Activated CD8-positive, alpha-beta memory T cell treated with anti-CD3 and anti-CD28 coated beads, Interleukin-2, amount 50 U/mL, for 24 hours (primary cell): Measurements from ENCODE around the gene HES7.
"Not testable (repeated sequence)": the region's sequence is repeated elsewhere in the genome, so short reads cannot be mapped to it uniquely, and the experiment has no call there.

ENCODE experiments used
- DNase-seq: peaks from one replicate; pipeline ENCODE4 v3.0.0-alpha.2; 2020; ENCODE audit errors: extremely low read depth

The HES7 gene

DNA sequence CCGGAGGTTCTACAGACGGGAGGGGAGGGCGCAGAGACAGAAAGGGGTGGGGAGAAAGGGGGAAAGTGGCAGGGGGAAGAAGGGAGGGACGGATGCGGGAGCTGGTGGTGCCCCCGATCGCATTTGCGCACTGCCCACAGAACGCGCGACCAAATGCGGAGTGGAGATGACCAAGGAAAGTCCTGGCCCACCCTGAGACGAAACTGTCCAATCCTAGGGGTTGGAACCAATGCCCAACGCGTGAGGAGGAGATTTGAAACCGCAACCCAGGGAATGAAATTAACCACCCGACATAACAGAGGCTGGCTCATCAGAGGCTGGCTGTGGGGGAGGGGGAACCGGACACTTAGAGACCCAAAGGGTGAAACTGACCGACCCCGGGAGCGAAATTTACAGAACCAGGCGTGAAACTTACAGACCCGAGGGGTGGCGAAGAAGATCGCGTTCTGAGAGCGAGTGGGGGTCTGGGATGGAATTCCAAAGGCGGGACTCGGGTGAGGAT is 1.4 kb downstream of the HES7 start:
- DNase-seq = no peak

DNA sequence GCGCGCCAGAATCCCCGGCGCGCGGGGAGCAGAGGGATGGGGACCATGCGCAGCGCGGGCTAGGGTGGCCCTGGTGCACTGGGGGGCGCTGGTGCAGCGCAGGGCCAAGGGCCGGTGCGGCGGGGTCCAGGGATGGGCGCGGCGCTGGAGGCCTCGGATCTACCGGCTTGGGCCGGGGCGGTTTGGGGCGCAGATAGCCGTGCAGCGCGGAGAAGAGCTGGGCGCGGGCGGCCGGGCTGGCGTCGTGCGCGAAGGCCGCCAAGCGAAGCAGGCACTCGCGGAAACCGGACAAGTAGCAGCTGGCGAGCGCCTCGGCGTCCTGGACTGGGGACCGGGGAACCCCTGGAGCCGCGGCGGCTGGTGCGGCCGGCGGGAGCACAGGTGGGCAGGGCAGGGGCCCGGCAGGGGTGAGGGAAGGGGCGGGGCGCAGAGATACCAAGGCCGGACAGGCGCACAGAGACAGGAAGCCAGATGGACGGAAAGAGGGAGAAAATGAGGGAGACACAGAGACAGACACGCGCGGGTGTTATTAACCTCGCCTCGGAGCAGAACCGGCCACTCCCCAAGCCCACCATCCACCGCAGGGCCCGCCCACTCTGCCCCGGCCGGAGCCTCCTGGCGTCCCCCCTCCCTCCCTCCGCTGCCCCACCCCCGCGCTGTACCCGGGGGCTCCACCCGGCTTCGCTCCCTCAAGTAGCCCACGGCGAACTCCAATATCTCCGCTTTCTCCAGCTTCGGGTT is 2.1 kb downstream of the HES7 start:
- DNase-seq = no peak

DNA sequence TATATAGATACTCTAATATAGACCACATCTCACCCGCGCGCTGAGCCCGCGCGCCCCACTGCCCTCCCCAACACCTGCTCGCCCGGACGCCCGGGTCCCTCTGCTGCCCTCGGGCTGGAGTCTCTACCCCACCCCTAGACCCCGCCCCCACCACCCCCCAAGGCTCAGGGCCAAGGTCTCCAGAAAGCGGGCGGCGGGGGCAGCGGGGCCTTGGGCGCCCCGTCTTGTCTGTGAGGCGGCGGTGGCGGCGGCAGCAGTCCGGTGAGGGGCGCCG is 2.6 kb downstream of the HES7 start:
- DNase-seq = no peak

DNA sequence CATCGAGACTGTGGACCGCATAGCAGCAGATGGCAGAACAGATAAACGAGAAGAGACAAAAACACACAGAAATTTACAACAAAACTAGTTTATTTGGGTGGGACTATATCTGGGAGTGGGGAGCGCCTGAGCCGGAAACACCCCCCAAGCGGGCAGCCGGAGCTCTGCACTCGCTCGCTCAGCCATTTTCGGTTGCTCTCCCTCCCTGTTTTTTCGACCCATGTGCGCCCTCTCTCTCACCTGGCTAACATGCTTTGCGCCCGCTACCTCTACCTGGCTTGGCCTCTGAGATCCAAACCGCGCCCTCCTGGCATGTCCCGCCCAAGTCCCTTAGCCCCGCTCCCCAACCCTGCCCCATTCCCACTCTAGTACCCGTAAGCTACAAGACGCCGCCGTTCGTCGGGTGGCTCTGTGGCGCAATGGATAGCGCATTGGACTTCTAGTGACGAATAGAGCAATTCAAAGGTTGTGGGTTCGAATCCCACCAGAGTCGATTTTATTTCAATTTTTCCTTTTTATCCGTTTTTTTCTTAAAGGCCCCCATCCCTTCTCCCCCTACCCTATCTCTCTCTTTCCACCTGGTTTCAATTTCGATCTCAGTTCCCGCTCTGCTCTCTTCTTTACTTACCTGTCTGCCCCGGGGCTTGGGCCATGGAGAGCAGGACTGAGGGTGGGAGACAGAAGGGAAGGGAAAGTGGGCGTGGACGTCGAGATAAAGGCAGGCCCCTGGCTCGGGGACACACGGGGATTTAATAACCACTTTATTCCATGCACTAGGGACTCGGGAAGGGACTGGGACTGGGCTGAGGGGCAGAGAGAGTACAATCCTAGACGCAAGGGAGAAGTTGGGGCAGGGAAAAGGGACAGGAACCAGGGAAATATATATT is 3.1 kb downstream of the HES7 start:
- DNase-seq = peak; percentile 50

DNA sequence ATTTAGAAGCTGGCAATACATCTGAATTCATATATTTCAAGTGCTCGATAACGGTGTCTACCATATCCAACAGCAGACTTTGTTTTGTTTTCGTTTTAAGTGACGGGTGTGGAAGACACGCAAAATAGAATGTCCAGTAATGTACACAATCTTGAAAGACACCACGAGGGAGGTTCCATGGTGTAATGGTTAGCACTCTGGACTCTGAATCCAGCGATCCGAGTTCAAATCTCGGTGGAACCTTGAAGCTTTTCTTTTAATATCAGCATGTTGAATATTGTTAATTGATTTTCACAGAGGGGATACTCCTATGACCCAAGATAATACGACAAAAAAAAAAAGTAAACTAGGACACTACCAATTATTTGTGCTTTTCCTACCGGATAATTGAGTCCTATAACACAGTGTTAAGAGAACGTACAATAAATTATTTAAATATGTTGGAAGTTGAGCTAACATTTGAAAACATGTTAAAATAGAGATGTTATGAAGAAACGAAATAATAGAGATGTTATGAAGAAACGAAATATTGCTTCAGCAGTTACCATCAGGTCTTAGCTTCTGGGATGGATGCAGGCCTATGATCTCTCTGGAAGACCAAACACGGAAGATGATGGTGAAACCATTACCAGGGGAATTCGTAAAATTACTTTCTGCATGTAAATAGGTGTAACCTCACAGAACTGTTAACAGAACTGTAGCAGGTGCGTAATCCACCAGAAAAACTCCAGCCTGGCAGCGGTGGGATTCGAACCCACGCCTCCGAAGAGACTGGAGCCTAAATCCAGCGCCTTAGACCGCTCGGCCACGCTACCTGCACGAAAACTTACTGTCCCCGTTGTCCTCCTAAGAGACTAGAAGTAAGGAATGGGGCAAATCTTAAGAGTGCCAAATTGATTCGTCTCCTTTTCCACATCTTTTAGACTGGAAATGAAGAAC is 4.1 kb downstream of the HES7 start:
- DNase-seq = peak; percentile 86

DNA sequence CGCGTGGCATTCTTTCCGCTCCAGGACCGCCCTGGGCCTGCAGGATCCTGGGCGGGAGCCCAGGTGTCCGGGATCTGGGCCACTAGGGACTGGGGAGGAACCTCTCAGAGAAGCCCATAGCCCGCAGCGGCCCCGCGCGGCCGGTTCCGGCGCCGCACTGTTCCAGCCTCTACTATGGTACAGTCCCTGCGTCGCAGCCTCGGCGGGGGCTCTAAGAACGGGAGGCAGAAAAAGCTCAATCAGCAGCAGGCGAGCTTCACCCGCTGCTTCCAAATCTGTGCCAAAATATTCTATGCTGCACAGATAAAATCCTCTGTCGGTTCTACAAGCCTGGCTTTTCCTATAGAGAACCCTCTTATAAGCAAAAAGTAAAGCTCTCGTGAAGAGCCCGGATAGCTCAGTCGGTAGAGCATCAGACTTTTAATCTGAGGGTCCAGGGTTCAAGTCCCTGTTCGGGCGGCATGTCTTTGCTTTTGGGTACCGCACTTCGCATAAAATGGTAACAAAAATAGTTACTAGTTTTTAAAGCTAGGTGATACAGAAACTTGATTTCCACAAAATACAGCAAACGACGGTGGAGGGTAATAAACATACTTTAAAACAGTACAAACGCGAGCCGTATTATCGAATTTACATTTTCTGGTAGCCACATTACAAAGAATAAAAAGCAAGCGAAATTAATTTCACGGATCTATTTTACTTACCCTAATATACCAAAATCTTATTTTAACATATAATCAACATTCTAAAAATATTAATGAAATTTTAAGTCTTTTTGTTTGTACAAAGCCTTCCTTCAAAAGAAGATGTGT is 4.9 kb downstream of the HES7 start:
- peak; percentile 65 for DNase-seq

DNA sequence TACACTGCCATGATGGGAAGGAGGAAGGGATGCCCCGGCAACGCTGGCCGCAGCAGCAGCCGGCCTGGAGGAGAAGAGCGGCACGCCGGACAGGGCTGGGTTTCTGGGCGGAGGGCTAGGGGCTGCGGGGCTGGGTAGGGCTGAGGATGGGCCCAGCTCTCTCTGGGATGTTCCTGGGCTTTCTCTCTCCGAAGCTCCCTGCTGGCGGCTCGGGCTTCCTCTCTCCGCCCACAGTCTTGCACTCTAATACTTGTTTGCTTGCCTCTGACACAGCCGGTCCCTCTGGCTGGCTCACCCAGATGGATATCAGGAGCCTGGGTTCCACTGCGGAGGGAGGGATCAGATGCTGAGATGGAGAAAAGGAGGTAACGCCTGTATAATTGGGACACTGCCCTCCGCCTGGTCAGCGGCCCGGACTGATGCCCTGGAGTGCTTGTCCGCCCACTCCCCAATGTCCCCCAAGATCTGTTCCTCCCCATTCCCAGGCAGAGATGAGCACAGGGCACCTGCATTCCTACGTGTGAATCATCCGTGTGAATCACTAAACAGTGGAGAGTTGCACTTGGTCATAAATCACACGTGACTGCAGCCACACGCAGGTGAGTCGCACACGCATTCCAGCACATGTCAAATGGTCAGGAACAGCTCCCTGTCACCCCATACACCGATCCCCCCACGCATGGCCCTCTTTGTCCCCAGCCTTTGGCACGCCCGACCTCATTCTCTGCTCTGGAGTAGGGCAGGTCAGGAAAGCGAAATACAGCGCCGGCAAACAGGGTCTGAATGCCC is 5.7 kb downstream of the HES7 start, which contains the start of gene ALOXE3:
TSS of gene ALOXE3 (minus strand) at position 535 of the 789 bp plus-strand sequence. CDS start at position 11, 524 bp downstream.
- DNase-seq = no peak

DNA sequence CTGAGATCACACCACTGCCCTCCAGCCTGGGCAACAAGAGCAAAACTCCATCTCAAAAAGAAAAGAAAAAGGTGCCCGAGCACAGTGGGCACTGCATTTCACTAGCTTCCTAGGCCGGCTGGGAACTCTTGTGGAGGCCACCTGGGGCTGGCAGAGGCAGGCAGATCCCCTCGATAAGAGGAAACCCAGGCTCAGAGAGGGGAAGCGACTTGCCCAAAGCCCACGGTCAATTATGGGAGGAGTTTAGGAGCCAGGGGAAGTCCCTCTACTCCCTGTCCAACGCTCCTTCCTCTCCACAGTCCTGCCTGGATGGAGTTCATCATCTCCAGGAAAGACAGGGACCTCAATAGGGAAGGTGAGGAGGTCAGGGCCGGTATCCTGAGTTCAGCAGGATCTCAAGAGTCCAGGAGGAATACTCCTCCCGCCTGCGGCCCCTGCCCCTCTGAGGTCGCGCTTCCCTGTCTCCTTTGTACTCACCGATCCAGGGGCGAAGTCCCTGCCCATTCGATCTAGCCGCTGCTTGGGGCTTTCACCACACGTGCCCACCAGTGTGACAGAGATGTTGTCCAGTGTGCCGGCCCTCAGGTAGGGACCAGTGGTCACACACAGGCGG is 6.4 kb downstream of the HES7 start:
- no peak for DNase-seq

DNA sequence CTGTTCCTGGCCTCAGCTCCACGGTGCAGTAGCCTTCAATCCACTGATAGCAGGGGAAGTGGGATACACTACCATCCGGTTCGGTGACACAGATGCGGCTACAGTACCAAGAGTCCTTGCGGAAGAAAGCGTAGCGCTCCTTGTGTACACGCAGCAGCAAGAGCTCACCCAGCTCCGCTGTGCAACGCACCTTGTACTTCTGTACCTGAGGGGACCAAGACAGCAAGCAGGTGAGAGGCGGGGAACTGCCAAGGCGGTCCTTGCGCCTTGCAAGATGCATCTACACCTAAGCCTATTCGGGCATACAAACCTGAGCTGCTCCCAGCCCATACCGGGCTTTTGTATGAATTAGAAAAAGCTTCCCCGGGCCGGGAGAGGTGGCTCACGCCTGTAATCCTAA is 7.1 kb downstream of the HES7 start:
- DNase-seq = no peak

DNA sequence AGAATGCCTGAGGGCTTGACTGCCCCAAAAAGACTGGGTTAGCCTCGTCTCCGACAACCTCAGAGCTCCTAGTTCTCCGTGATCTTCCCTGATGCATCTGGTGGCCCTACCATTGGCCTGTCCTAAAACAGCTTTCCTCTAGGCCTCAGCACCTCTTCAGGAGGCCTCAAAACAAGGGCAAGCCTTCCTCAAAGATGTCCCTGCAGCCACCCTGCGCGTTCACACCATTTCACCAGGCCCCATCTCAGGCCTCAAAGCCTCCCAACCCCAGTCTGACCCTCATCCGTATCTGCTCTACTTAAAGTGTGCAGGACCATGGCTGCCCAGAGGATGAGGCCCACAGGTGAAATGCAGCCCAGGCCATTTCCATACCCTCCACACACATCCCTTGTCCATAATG is 13.0 kb downstream of the HES7 start:
- no peak for DNase-seq

DNA sequence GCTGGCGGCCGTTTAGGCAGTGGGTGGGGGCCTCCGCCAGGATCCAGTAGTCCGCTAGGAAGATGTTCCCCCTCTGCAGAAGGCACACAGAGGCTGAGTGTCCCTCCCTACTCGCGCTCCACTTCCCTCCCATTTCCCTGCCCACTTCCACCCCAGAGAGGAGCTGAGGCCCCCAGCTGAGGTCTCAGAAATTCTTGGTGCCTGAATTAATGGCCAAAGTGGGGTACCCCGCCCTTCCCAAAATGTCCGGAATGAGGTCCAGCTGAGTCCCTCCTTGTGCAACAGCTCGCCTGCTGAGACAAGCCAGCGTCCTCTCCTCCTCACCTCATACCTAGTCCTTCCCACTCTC is 13.5 kb downstream of the HES7 start:
- no peak for DNase-seq

DNA sequence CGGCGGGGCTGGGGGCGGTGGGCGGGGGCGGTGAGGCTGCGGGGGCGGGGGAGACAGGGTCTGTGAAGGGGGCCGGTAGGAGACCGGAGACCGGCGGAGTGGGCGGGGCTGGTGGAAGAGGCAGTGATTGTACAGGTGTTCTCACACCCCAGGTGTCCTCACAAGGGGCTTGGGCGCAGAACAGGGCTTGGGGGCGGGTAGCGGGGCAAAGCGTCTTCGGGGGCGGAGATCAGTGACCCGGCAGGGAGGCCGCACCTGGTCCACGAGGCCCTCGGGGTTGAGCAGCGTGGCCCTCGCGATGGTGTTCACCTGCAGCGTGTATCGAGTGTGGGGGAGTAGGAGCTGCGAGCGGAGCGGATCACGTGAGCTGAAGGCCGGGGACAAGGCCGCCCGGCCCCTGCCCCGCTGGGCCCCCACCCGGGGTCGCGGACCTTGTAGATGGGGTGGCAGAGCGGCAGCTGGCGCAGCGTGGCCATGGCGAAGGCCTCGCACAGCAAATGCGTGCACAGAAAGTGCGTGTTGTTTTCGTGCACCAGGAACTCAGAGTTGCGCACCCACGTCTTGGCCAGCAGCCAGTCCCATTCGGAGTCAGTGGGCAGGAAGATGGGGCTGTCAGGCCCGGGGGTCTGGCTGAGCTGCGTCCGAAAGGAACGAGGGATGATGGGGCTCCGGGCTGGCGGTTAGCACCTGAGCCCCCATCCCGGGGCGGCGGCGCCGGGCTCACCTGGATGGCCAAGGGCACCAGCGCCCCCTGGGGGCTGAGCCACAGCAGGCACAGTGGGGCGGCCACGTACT is 14.0 kb downstream of the HES7 start:
- no peak for DNase-seq

DNA sequence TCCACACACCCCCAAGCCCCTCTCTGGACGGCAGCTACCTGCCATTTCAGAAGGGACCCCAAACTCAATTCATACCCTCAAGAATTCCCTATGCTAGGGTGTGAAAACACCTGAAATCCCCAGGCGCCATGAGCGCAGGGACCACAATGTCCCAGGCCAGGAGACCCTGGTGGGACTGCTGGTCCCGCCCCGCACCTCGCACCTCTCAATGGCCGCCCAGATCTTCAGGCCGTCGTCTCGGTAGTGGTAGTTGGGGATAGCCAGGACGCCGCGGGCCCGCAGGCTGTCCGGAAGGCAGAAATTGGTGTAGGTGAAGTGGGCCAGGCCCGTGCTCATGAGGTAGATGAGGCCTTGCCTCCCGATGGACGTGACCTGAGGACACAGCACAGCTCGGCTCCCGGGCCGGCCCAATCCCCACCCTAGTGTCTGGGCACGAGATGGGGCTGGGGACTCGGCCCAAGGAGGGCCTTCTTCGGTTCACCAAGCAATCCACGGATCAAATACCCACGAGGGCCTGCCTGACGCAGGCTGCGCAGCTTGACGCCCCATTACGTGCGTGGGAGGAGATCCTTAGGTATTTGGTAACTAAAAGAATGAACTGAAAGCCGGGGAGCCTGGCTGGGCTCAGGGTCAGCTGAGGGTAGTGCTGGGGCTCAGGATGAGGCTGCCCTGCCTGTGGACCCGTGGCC is 14.8 kb downstream of the HES7 start:
- no peak for DNase-seq

DNA sequence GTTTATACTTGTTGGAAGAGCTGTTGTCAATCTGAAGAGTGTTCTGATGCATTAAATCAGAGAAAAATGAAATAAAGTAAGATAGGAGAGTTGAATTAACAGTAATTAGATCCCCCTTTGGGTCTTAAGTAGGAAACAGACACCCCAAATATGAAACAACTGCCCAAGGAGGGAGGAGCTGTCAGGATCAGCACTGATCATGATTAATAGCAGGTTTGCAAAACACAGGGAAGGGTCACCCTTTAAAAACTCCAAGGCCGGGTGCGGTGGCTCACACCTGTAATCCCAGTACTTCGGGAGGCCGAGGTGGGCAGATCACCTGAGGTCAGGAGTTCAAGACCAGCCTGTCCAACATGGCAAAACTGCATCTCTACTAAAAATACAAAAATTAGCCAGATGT is 16.9 kb downstream of the HES7 start:
- not testable (repeated sequence) for DNase-seq

DNA sequence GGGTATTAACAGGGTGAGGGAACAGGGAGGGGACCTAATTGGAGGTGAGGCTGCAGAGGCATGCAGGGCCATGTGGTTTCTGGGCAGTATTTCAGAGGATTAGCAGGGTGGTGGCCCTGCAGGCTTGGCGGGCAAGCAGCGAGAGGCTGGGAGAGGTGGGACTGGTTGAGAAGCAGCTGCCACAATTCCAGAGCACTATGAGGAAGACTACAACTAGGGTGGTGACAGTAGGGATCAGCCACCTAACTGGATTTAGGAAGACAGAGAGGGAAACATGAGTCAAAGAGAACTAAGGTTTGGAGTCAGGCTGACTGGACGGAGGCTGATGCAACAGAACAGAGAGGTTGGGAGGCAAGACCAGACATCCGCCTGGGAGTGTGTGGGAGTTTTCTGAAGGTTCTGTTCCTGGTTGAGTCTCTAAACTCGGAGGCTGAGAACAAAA is 17.9 kb downstream of the HES7 start:
- no peak for DNase-seq

DNA sequence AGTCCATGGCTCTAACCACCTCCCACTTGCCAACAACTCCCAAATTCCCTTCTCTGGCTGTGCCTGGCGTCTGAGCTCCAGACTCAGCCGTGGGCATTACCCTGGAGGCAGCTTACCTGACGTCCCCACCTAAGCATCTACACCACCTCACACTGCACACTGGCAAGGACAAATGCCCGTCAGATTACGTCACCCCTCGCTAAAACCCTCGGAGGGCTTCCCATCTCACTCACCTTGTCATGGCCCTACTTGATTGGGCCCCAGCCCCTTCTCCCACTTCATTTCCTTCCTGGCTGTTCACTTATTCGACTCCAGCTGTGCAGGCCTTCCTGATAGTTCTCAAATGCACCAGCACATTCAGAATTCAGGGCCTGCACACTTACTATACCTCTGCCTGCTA is 19.0 kb downstream of the HES7 start:
- DNase-seq = no peak

DNA sequence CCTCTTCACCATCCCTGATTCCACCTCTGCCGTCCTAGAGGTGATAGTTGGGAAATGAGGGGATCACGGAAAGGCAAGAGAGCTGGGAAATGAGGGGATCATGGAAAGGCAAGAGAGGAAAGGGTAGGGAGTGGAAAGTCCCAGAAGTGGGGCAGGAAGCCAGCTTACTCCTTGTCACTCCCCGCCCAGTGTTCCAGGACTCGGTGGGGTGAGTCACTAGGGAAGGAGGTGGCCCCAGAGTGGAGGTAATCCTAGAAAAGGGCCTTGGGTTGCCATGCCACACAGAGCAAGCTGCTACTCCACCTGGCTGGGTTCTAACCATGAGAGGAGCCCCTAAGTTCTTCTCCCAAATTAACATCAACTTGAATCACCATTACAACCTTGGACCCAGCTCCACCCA is 20.4 kb downstream of the HES7 start:
- no peak for DNase-seq

DNA sequence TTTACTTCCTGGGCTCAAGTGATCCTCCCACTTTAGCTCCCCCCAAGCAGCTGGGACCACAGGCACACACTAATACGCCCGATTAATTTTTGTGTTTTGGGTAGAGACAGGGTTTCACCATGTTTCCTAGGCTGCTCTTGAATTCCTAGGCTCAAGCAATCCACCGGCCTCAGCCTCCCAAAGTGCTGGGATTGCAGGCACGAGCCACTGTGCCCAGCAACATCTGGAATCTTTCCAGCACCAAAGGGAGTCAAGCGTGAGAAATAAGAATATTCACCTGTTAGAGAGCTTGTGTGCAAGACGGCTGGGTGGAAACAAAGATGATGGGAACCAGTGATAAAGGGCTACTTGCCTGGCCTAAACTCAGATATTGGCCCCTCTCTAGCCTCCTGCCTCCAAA is 22.2 kb downstream of the HES7 start:
- DNase-seq = no peak

DNA sequence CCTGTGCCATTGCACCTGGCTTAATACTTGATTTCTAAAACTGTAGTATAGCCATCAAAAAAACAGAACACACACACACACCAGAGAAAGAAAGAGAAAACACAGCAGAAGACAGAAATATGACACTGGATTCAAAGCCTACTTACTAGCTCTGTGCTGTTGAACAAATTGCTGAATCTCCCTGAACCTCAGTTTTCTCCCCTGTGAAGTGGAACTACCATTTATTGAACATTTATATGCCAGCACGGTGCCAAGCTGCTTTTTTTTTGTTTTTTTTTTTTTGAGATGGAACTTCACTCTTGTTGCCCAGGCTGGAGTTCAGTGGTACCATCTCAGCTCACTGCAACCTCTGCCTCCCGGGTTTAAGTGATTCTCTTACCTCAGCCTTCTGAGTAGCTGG is 23.1 kb downstream of the HES7 start:
- DNase-seq = no peak
